Measurements from ENCODE around the gene NEK6.

The NEK6 gene

GRCh38 chr9:124332361-124333202, 74.8 kb downstream of the NEK6 start:
- DNase-seq (ENCODE audit: low read depth) = no peak
- no peak overlapping the region for H3K4me3 ChIP-seq (ENCODE audit: low read length)
- no peak for TF ChIP-seq CTCF (conservative IDR thresholded peaks at IDR 0.05; ENCODE audit: low read depth, low read length)

- no peak for DNase-seq (ENCODE audit: low read depth)
- no peak for TF ChIP-seq CTCF (conservative IDR thresholded peaks at IDR 0.05; ENCODE audit: low read depth, low read length)
- no peak overlapping the region for H3K4me3 ChIP-seq (ENCODE audit: low read length)
Measured at GRCh38 chr9:124333203-124333579, 75.4 kb downstream of the NEK6 start.

GRCh38 chr9:124334568-124335319, 77.0 kb downstream of the NEK6 start:
- no peak overlapping the region for H3K4me3 ChIP-seq (ENCODE audit: low read length)
- DNase-seq (ENCODE audit: low read depth) = no peak
- no peak for TF ChIP-seq CTCF (conservative IDR thresholded peaks at IDR 0.05; ENCODE audit: low read depth, low read length)

- H3K4me3 ChIP-seq (ENCODE audit: low read length) = no peak overlapping the region
- no peak for DNase-seq (ENCODE audit: low read depth)
- TF ChIP-seq CTCF (conservative IDR thresholded peaks at IDR 0.05; ENCODE audit: low read depth, low read length) = no peak
Measured at GRCh38 chr9:124335320-124335707, 77.6 kb downstream of the NEK6 start.

- TF ChIP-seq CTCF (conservative IDR thresholded peaks at IDR 0.05; ENCODE audit: low read depth, low read length) = no peak
- H3K4me3 ChIP-seq (ENCODE audit: low read length) = no peak overlapping the region
- no peak for DNase-seq (ENCODE audit: low read depth)
Measured at GRCh38 chr9:124337562-124337961, 79.8 kb downstream of the NEK6 start.

GRCh38 chr9:124339603-124340146, 81.9 kb downstream of the NEK6 start:
- no peak for TF ChIP-seq CTCF (conservative IDR thresholded peaks at IDR 0.05; ENCODE audit: low read depth, low read length)
- DNase-seq (ENCODE audit: low read depth) = no peak
- no peak overlapping the region for H3K4me3 ChIP-seq (ENCODE audit: low read length)

Data from retinal pigment epithelial cell (primary cell).